Osteoblast (primary cell): Measurements from ENCODE around the gene SUN1. TPM values are rescaled to one million over a fixed set of nuclear protein-coding genes. Genes with fewer than 3 reads are reported as not detected.

ENCODE experiments used
- DNase-seq: peaks from one replicate; pipeline ENCODE4 v3.0.0; 2011; ENCODE audit warnings: low spot score, mixed read lengths; ENCODE audit not compliant: insufficient read length; ENCODE audit errors: missing footprints
- H2AFZ ChIP-seq: 2 replicates; pipeline ENCODE4 v1.6.0; 2011; ENCODE audit warnings: mild to moderate bottlenecking, low read length
- H3K27ac ChIP-seq: 2 replicates; pipeline ENCODE4 v1.5.1; 2011; ENCODE audit warnings: mild to moderate bottlenecking, low read depth, low read length, moderate library complexity
- H3K27me3 ChIP-seq: 2 replicates; pipeline ENCODE4 v1.6.0; 2012; ENCODE audit warnings: mild to moderate bottlenecking, control low read depth, inconsistent platforms, low read length, moderate library complexity; ENCODE audit not compliant: insufficient read depth
- H3K36me3 ChIP-seq: 2 replicates; pipeline ENCODE4 v1.5.1; 2011; ENCODE audit warnings: mild to moderate bottlenecking, low read length, control low read depth, moderate library complexity; ENCODE audit not compliant: insufficient read depth
- H3K4me1 ChIP-seq: 2 replicates; pipeline ENCODE4 v1.5.1; 2011; ENCODE audit warnings: mild to moderate bottlenecking, low read length, control low read depth, moderate library complexity; ENCODE audit not compliant: insufficient read depth
- H3K4me2 ChIP-seq: 2 replicates; pipeline ENCODE4 v1.6.0; 2011; ENCODE audit warnings: mild to moderate bottlenecking, low read length; ENCODE audit not compliant: insufficient read depth
- H3K4me3 ChIP-seq: fragments of 200-600 bp; sonication (generic); 3 replicates; pipeline ENCODE4 v1.5.1; 2012; ENCODE audit warnings: mild to moderate bottlenecking, low read length, inconsistent platforms; ENCODE audit not compliant: insufficient read depth
- H3K79me2 ChIP-seq: 2 replicates; pipeline ENCODE4 v1.6.0; 2012; ENCODE audit warnings: mild to moderate bottlenecking, low read length, control low read depth, inconsistent platforms; ENCODE audit not compliant: insufficient read depth
- H3K9me3 ChIP-seq: 2 replicates; pipeline ENCODE4 v1.5.1; 2011; ENCODE audit warnings: low read depth, low read length, control low read depth
- H4K20me1 ChIP-seq: 2 replicates; pipeline ENCODE4 v1.6.0; 2012; ENCODE audit warnings: mild to moderate bottlenecking, low read length, control low read depth; ENCODE audit not compliant: insufficient read depth
- total RNA-seq: library from RNA; depleted of rRNA; stranded (reverse); fragments of >200 nt; gene quantifications from 2 replicates; pipeline ENCODE4 v1.2.3, GENCODE V29; 2012
- TF ChIP-seq, protein P1 (sequence below): IDR thresholded peaks from 2 replicates; pipeline ENCODE4 v1.5.1; 2011; ENCODE audit warnings: mild to moderate bottlenecking, low read depth, low read length, moderate library complexity; ENCODE audit errors: extremely low read depth

The SUN1 gene
- total RNA-seq, 1 donor: 126 TPM

DNA sequence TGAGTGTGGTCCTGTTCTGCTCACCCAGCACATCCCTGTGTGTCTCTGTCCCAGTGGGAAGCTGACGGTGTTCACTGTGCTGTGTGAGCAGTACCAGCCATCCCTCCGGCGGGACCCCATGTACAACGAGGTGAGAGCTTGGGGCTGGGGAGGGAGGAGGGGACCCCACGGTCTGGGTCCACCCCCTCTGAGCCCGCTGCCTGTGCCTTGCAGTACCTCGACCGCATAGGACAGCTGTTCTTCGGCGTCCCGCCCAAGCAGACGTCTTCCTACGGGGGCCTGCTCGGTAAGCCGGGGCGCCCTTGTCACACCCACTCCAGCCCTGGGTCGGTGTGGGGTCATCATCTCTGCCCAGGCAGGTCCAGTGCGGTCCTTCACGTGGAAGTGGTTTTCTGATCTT, 61.4 kb downstream of the SUN1 start:
- H2AFZ ChIP-seq: no peak overlapping the region
- no peak overlapping the region for H3K27ac ChIP-seq
- H3K27me3 ChIP-seq: no peaks in the 10 kb centered on the region
- no peak overlapping the region for H3K4me2 ChIP-seq
- H3K4me3 ChIP-seq: no peak overlapping the region
- DNase-seq: no peak
- H3K79me2 ChIP-seq: peaks cover 7% of the 10 kb centered on the region
- H3K9me3 ChIP-seq: no peaks in the 10 kb centered on the region
- H4K20me1 ChIP-seq: peaks cover 21% of the 10 kb centered on the region
- no peaks in the 10 kb centered on the region for H3K4me1 ChIP-seq
- TF ChIP-seq, protein P1, sequence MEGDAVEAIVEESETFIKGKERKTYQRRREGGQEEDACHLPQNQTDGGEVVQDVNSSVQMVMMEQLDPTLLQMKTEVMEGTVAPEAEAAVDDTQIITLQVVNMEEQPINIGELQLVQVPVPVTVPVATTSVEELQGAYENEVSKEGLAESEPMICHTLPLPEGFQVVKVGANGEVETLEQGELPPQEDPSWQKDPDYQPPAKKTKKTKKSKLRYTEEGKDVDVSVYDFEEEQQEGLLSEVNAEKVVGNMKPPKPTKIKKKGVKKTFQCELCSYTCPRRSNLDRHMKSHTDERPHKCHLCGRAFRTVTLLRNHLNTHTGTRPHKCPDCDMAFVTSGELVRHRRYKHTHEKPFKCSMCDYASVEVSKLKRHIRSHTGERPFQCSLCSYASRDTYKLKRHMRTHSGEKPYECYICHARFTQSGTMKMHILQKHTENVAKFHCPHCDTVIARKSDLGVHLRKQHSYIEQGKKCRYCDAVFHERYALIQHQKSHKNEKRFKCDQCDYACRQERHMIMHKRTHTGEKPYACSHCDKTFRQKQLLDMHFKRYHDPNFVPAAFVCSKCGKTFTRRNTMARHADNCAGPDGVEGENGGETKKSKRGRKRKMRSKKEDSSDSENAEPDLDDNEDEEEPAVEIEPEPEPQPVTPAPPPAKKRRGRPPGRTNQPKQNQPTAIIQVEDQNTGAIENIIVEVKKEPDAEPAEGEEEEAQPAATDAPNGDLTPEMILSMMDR: no peak
- peaks cover 21% of the 10 kb centered on the region for H3K36me3 ChIP-seq

DNA sequence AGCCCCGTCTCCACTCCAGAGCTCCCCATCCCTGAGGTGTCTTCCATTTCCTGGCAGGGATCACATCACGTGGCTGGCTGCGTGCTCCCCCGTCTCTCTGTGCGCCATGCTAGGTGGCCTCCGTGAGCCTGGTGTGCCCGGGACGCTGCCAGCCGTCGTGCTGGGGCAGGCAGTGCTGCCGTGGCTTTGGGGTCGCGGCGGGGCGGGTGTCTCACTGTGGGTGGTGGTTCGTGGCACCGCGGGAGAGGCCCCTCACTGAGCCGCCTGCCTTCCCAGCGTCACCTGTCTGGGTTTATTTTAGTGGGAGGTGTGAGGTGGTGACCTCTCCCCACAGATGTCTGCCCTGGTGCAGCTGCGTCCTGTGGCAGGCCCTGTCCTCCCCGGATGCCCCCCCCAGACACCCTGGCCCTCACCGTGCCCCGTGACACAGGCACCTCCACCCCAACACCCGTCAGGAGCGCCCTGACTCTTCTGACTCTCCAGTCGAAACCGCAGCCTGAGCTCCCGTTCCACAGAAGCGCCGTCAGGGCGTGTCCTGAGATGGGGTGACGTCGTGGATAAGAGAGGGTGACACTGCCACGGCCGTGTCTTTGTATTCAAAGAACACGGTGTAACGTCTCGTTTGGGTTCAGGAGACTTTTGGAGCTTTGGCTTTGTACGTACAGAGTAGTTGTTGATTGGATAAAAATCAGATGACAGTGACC, 62.0 kb downstream of the SUN1 start:
- H3K36me3 ChIP-seq: peaks cover 17% of the 10 kb centered on the region
- DNase-seq: peak; percentile 89
- no peaks in the 10 kb centered on the region for H3K27me3 ChIP-seq
- no peak overlapping the region for H2AFZ ChIP-seq
- peaks cover 15% of the 10 kb centered on the region for H4K20me1 ChIP-seq
- TF ChIP-seq, protein P1: no peak
- H3K4me2 ChIP-seq: no peak overlapping the region
- no peaks in the 10 kb centered on the region for H3K4me1 ChIP-seq
- H3K79me2 ChIP-seq: peaks cover under 1% of the 10 kb centered on the region
- H3K4me3 ChIP-seq: no peak overlapping the region
- H3K27ac ChIP-seq: no peak overlapping the region
- no peaks in the 10 kb centered on the region for H3K9me3 ChIP-seq

DNA sequence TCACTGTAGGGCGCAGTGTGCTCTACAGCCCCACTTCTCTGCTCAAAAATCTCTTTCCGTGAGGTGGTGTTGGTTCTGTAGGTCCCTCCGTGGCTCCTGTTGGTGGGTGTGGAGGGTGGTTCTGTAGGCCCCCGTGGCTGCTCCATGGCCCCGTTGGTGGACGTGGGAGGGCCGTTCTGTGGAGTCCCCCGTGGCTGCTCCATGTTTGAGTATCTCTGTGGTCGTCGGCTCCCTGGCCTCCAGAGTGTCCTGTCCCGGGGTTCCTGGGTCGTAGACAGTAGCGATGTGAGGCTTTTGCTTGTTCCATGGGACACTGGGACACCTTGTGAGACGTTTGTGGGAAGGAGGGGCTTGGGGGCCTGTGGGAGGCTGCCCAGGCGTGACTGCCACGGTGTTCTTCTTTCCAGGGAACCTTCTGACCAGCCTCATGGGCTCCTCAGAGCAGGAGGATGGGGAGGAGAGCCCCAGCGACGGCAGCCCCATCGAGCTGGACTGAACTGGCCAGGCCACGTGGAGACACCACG, 62.7 kb downstream of the SUN1 start:
- no peak overlapping the region for H3K4me3 ChIP-seq
- peaks cover 17% of the 10 kb centered on the region for H3K36me3 ChIP-seq
- H3K4me2 ChIP-seq: no peak overlapping the region
- H3K9me3 ChIP-seq: no peaks in the 10 kb centered on the region
- no peaks in the 10 kb centered on the region for H3K79me2 ChIP-seq
- TF ChIP-seq, protein P1: no peak
- no peak overlapping the region for H2AFZ ChIP-seq
- no peak for DNase-seq
- peaks cover 14% of the 10 kb centered on the region for H4K20me1 ChIP-seq
- no peaks in the 10 kb centered on the region for H3K4me1 ChIP-seq
- no peaks in the 10 kb centered on the region for H3K27me3 ChIP-seq
- H3K27ac ChIP-seq: no peak overlapping the region

DNA sequence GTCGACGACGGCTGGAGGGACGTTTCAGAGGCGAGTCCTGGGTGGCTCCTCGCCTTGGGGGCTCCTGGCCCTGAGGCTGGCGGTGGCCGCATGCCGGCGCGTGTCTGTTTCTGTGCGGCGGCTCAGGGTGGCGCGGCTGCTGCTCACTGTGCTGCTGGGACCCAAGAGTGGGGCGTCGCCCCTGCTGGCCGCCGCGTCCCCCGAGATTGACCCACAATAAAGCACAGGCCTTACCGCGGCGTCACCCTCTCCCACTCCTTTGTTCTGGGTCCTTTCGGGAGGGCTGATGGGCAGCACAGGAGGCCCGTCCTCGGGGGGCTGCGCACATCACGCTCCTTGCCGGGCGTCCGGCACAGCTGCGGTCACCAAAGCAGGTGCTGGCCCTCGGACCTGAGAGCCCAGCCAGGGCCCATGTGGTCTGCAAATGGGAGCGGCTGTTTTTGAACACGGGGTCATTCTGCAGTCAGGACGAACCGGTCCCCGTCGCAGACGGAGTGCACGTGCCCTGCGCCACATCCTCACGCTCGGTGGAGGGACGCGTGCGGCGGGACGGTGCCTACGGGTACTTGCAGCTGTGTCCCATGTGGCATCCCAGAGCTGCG, 63.3 kb downstream of the SUN1 start:
- DNase-seq: no peak
- Histone ChIP-seq H3K27ac (no peak overlapping the region), H3K79me2 (no peaks in the 10 kb centered on the region), H3K9me3 (no peaks in the 10 kb centered on the region), H4K20me1 (peaks cover 14% of the 10 kb centered on the region), H3K27me3 (no peaks in the 10 kb centered on the region), H2AFZ (no peak overlapping the region), H3K4me2 (no peak overlapping the region), H3K4me3 (no peak overlapping the region), H3K36me3 (peaks cover 14% of the 10 kb centered on the region), H3K4me1 (no peaks in the 10 kb centered on the region)
- TF ChIP-seq, protein P1: no peak
